GM18873 (cell line): ENCODE results near the gene TMEM125.

Source experiments
- ATAC-seq: cut with Tn5 transposase; IDR thresholded peaks from one replicate; pipeline ENCODE4 v1.9.1; 2021; ENCODE audit warnings: mild to moderate bottlenecking, moderate library complexity, moderate number of reproducible peaks; ENCODE audit not compliant: unreplicated experiment, low FRiP score

Gene TMEM125

DNA sequence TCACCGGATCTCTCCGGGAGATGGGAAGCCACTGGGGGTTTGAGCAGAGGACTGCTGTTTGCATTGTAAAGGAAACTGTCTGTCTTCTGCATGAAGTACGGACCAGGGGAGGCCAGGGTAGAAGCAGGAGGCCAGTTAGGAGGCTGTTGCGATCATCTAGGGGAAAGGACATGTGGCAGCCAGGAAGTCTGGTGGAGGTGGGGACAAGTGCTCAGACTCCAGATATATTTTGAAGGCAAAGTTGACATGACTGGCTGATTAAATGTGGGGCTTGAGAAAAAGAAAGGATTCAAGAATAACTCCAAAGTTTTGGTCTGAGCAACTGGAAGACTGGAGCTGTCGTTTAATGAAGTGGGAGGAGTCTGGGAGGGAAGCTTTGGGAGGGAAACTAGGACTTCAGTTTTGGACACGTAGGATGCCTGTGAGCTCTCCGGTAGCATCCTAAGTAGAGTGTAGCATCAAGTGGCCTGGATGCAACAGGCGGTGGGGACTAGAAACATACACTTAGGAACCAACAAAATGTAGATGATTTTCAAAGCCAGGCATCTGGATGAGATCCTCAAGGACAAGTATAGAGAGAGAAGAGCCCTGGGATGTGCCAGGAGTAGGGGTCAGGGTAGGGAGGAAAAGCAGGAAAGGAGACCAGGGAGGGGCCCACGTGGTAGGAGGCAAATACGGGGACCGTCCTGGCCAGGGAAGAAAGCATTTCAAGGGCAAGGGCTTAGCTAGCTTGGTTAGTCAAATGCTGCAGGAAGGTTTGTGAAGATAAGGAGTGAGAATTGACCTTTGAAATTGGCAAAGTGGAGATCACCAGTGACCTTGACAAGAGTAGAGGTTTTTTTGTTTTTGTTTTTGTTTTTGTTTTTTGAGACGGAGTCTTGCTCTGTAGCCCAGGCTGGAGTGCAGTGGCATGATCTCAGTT lies 19.3 kb downstream of the TMEM125 start:
- no peak for ATAC-seq

- no peak for ATAC-seq
These were observed 22.4 kb downstream of the TMEM125 start for GRCh38 chr1:43292216-43292615.

- no peak for ATAC-seq
These were observed 22.9 kb downstream of the TMEM125 start for GRCh38 chr1:43292679-43293078.

DNA sequence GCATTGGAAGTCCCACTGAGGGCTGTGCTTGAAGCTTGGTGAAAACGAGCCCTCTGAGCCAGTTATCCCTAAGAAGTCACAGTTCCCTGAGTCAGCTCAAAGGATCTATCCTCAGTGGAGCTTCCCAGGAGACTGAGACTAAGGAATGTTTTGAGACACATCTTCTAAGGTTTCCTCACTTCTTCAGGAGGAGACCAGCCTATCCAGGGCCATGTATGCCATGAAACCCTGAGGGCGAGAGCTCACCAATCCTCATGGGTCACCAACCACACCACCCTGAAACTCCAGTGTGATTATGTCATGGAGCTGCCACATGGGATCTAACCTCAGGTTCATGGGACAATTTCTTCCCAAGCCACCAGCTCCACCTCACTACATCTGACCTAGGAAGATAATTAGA lies 23.4 kb downstream of the TMEM125 start:
- ATAC-seq: no peak

GRCh38 chr1:43293896-43294760 lies 24.3 kb downstream of the TMEM125 start:
- no peak for ATAC-seq

DNA sequence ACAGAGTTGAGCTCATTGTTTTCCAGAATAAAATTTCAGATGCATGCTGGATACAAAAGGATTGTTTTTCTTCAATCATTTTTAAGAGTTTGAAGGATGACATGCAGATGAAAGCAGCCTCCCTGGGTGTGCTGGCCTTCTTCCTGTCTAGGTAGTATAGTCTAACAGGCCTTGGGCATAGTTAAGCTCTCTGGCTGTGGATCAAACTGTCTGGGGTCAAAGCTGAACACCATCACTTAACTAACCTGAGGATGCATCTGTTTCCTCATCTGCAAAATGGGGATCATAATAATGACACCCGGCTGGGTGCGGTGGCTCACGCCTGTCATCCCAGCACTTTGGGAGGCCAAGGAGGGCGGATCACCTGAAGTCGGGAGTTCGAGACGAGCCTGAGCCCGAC lies 25.0 kb downstream of the TMEM125 start:
- ATAC-seq: no peak

- no peak for ATAC-seq
These were observed 26.4 kb downstream of the TMEM125 start for GRCh38 chr1:43296207-43296606.

DNA sequence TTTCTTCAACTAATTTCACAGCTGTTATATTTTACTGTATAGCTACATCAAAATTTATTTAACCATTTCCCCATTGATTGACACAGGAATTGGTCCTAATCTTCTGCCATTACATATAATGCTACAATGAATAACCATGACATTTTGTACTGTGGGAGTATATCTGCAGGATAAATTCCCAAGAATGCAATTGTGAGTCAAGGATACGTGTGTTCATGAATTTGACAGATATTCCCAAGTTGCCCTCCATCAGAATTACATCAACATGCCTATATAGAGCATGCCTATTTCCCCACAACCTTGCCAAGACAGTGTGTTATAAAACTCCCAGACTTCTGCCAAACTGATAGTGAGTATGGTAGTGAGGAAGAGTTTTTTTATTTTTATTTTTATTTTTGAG lies 28.3 kb downstream of the TMEM125 start:
- ATAC-seq: no peak

DNA sequence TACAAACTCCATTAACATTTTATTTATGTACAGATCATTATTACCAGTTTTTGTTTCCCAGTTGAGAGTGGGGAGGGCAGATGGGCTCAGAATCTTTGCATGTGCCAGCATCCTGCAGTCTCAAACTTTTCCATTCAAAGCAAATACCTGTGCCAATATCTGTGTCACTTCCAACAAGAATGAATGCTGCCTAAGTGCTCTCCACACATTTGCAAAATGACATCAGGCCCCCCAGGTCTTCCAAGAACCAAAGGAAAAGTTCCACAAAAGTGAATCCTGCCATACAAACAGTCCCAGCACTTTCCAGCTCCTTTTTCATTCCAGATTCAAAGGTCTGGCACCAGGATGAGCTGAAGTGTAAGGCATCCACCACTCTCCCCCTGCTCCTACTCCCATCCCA lies 29.3 kb downstream of the TMEM125 start:
- ATAC-seq: no peak

- no peak for ATAC-seq
These were observed 30.8 kb downstream of the TMEM125 start, which contains the start of gene TIE1 for GRCh38 chr1:43300378-43301094. TIE1 (plus strand) TSS chr1:43300982; CDS start chr1:43301072, 90 bp downstream.

DNA sequence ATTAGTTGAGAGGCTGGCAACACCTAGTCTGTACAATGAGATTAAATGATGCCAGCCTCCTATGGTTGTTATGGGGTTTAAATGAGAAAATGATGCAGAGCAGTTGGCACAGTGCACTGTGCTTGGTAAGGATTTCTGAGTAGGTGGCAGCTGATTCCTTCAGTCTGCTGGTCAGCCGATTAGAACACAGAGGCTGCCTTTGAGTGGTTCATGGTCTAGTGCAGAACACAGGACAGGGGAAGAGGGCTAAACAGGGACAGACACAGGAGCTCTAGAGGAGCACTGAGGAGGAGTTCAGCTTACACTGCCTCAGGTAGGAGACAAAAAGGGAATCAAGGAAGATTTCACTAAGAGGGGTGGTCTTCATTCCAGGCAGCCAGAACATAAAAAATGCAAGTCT lies 32.4 kb downstream of the TMEM125 start:
- ATAC-seq: no peak

DNA sequence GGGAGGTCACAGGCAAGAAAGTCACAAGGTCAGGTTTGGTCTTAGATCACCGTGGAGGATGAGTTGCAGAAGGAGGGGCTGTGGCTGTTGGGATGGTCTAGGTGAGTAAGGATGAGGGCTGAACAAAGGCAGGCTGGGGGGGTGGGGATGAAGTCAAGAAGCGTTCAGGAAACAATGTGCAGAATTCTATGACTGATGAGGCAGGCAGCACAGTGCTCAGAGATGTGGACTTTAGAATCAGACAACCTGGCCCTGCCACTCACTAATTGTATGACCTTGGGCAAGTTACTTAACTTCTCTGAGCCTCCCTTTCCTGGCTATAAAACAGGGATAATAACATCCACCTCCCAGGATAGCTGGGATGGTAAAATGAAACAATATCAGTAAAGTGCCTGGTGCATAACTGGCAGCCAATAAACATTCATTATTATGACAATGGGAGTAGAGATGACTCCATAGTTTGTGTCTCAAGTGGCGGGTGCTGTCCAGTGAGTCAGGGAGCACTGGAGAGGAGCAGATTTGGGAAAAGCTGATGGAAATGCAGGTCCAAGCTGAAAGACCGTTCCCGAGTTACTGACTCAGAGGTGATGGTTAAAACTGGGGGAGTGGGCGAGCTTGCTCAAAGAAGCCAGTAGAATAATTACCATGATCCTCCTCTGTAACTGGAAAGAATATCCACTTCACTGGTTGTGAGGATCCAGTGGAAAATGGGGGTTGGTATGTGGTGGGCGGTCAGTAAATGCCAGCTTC lies 33.1 kb downstream of the TMEM125 start:
- ATAC-seq: no peak

GRCh38 chr1:43303471-43304313 lies 33.9 kb downstream of the TMEM125 start:
- ATAC-seq: no peak

DNA sequence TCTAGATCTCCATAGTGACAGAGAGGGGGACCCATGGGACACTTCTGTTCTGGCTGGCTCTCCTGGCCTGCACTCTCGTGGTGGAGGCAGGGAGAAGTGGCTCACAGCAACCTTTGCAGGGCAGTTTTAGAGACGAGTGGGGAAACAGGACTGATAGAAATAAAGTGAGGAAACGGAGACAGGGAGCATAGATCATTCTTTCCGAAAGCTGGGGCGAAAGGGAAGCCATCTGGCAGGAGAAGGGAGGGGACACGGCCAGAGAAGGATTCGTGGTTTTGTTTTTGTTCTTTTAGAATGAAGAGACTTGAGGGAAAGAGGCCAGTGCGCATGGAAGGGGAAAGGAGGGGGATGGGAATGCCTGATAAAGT lies 34.5 kb downstream of the TMEM125 start:
- no peak for ATAC-seq

- ATAC-seq: no peak
These were observed 35.1 kb downstream of the TMEM125 start for GRCh38 chr1:43304771-43305300.

- no peak for ATAC-seq
These were observed 35.7 kb downstream of the TMEM125 start for GRCh38 chr1:43305461-43305860.

DNA sequence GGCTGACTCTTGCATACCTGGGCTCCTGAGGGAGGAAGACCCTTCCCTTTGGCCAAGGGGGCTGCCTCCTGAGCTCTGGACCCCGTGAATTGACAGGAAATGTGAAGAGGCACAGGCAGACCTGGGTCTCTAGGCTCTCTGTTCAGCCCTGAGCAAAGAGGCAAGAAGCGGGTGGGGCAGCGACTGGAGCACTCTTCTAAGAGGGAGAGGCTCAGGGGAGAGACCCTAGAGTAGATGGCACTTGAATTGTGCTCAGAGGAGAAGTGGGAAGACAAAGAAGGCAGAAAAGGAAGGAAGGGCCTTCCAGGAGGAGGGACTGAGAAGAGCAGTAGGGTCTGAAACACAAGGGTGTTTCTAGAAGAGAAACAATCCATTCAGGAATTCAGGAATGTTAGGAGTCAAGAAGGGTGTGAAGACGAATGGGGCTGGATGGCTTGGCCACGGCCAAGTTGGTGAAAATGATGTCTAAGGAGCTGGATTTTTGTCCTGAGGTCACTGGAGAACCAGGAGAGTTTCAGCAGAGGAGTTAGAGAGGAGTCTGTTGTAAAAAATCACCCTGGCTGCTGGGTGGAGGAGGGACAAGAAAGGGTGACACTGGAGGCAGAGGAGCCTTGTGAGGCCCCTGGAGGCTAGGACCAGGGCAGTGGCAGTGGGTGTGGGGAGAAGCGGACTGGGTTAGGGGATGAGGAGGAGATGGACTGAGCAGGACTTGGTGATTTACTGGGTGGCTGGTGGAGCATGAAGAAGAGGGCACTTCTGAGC lies 36.3 kb downstream of the TMEM125 start:
- no peak for ATAC-seq
